ENCODE data around the gene P4HB. TPM values are rescaled to one million over a fixed set of nuclear protein-coding genes. Genes with fewer than 3 reads are reported as not detected.

P4HB gene
- total RNA-seq, 4 donors from 2014 or later, result 366 to 725 (median 608) TPM

DNA sequence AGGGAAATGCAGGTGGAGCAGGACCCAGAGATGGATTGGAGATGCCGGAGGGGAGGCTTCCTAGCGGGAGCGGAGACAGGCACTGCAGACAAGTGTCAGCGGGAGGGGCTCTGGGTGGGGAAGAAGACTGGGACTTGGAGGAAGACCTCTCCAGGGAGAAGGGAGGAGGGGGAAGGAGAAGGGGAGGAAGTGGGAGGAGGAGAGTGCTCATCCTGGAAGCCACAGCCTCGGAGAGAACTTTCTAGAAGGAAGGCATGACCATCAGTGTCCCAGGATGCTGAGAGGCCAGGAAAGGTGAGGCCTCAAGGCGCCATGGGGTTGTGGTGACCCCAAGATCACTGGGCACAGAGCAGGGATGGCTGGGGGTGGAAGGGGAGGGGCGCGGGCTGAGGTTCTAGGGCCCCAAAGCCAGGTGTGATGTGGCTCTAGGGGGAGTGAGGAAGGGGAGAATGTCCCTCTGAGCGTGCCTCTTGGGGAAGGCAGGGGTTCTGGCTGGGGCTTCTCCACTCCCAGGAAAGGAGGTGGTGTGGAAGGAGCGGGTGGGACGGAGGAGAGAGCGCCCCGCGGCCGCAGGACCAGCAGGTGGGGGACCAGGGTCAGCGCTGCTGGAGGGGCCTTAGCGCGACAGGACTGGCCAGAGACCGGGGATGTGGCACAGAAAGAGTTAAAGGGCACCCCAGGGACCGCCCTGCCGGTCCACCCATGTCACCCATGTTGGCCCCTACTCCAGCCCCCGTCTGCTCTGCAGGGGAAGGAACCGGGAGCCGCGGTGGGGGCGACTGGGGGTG lies 57.3 kb downstream of the P4HB start:
- no peak for DNase-seq (ENCODE audit: low spot score)
- TF ChIP-seq CTCF (IDR thresholded peaks at IDR 0.05), result no peak
- no peak for ATAC-seq (ENCODE audit: low FRiP score)

DNA sequence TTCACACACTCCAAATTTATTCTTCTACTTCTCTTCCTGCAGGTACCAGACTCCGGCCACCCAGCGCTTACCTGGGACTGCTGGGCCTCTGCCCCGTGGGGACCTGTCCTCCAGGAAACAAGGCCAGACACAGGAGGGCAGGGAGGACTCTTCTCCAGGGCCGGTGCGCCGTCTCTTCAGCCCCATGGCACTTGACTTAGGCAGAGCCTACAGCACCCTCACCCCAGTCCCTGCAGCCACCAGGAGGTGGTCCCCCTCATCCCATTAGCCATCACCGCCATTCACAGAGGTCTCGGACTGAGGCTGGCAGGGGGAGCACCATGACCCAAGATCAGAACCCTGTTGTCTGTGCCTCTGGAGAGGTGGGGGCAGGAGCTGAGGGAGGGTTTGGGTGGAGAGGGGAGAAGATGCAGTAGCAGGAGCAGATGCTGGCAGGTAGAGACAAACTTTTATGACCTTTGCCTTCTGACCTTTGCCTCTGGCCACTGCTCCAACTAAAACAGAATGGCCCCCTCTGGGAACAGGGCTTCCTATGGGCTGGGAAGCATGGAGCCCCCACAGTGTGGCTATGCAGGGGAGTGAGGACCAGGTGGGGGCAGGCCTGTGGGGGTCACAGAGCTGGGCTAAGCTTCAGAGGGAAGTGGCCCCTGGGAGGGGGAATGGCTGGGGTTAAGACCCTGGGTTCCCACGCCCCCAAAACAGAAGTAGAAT lies 58.1 kb downstream of the P4HB start:
- no peak for TF ChIP-seq CTCF (IDR thresholded peaks at IDR 0.05)

DNA sequence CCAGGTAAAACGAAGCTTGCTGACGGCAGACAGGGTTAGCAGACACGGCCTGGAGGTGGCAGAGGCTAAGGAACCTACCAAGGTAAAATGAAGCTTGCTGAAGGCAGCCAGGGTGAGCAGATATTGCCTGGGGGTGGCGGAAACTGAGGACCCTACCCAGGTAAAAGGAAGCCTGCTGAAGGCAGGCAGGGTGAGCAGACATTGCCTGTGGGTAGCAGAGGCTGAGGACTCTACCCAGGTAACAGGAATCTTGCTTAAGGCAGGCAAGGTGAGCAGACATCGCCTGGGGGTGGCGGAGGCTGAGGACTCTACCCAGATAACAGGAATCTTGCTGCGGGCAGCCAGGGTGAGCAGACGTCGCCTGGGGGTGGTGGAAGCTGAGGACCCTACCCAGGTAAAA lies 59.0 kb downstream of the P4HB start:
- ATAC-seq (ENCODE audit: low FRiP score), result no peak

More for the DNA sequence above, 58.1 kb downstream of the P4HB start:
- DNase-seq (ENCODE audit: low spot score) (no peak), ATAC-seq (ENCODE audit: low FRiP score) (no peak)

DNA sequence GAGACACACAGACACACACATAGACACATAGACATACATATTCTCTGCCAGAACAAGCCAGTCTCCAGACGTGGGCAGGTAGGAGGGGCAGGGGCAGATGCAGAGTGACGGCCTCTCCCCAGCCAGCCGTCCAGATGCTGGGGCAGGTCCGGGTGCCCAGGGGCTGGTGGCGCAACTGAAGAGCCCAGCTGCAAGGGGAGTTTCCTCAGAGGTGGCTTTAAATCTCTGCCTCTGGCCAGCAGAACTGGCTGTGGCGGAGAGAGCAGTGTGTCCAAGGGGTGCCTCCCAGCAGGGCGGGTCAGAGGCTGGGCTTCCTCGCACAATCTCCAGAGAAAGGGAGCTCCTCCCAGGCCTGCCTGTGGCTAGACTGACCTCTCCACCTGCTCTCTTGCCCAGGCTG lies 65.8 kb downstream of the P4HB start:
- no peak for TF ChIP-seq CTCF (IDR thresholded peaks at IDR 0.05)
- DNase-seq (ENCODE audit: low spot score), result no peak
- peak; percentile 41 for ATAC-seq (ENCODE audit: low FRiP score)

More for the DNA sequence above, 59.0 kb downstream of the P4HB start:
- no peak for TF ChIP-seq CTCF (IDR thresholded peaks at IDR 0.05)
- DNase-seq (ENCODE audit: low spot score), result no peak

DNA sequence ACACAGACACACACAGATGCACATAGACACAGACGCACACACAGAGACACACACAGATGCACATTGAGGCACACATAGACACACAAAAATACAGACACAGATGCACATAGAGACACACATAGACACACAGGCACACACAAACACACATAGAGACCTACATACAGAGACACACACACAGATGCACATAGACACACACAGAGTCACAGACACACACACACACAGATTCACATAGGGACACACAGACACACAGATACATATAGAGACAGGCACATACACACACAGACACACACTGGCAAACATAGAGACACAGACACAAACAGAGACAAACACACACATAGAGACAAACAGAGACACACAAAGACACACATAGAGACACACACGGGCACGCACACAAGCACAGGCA lies 66.3 kb downstream of the P4HB start:
- ATAC-seq (ENCODE audit: low FRiP score), result no peak
- DNase-seq (ENCODE audit: low spot score), result no peak
- no peak for TF ChIP-seq CTCF (IDR thresholded peaks at IDR 0.05)

Other genes starting within 250 kb of the P4HB start
- 10 to 100 TPM; 58.9 to 87.7 (median 70.8) TPM for gene NPLOC4, start 223.4 kb downstream of the P4HB start, total RNA-seq
- gene TSPAN10, start 223.3 kb downstream of the P4HB start, total RNA-seq, result 1 to 10 TPM in 1 of 4 donors, under 1 TPM in 2, not detected in 1; 0.47 to 1.0 (median 0.48) TPM
- gene PDE6G, start 204.0 kb downstream of the P4HB start, total RNA-seq, result 1 to 10 TPM in 1 of 4 donors, not detected in 3; 2.9 TPM
- gene OXLD1, start 193.9 kb downstream of the P4HB start, total RNA-seq, result 10 to 100 TPM; 18.4 to 26.5 (median 21.6) TPM
- 10 to 100 TPM in 1 of 4 donors, 1 to 10 TPM in 3; 6.8 to 15.6 (median 9.4) TPM for gene CCDC137, start 193.8 kb downstream of the P4HB start, total RNA-seq
- gene ARL16, start 176.7 kb downstream of the P4HB start, total RNA-seq, result 10 to 100 TPM; 18.8 to 28.8 (median 26.9) TPM
- 100 to 1,000 TPM in 1 of 4 donors, 10 to 100 TPM in 3; 54.0 to 117 (median 66.9) TPM for gene HGS, start 176.5 kb downstream of the P4HB start, total RNA-seq
- gene MRPL12, start 157.2 kb downstream of the P4HB start, total RNA-seq, result 10 to 100 TPM; 31.4 to 55.8 (median 49.2) TPM
- 10 to 100 TPM; 11.4 to 22.4 (median 14.0) TPM for gene SLC25A10, start 148.3 kb downstream of the P4HB start, total RNA-seq
- gene GCGR, start 56.4 kb downstream of the P4HB start, total RNA-seq, result not detected
- gene MCRIP1, start 27.2 kb downstream of the P4HB start, total RNA-seq, result 10 to 100 TPM; 49.6 to 78.5 (median 57.2) TPM
- gene PPP1R27, start 25.5 kb downstream of the P4HB start, total RNA-seq, result under 1 TPM in 1 of 4 donors, not detected in 3; 0.65 TPM
- 100 to 1,000 TPM; 125 to 250 (median 161) TPM for gene ARHGDIA, start 10.8 kb upstream of the P4HB start, total RNA-seq
- 10 to 100 TPM; 31.5 to 80.7 (median 41.6) TPM for gene ALYREF, start 31.1 kb upstream of the P4HB start, total RNA-seq
- gene ANAPC11, start 31.2 kb upstream of the P4HB start, total RNA-seq, result 100 to 1,000 TPM in 3 of 4 donors, 10 to 100 TPM in 1; 82.3 to 152 (median 114) TPM
- gene NPB, start 41.7 kb upstream of the P4HB start, total RNA-seq, result 1 to 10 TPM in 1 of 4 donors, not detected in 3; 1.4 TPM
- gene PCYT2, start 50.9 kb upstream of the P4HB start, total RNA-seq, result 10 to 100 TPM; 36.5 to 64.7 (median 45.5) TPM
- 10 to 100 TPM; 15.4 to 25.7 (median 20.2) TPM for gene SIRT7, start 57.6 kb upstream of the P4HB start, total RNA-seq
- gene MAFG, start 67.2 kb upstream of the P4HB start, total RNA-seq, result 10 to 100 TPM; 22.2 to 31.5 (median 25.6) TPM
- gene PYCR1, start 76.8 kb upstream of the P4HB start, total RNA-seq, result 10 to 100 TPM in 2 of 4 donors, 1 to 10 TPM in 2; 4.8 to 13.9 (median 10.8) TPM
- gene MYADML2, start 86.7 kb upstream of the P4HB start, total RNA-seq, result not detected
- gene NOTUM, start 100.7 kb upstream of the P4HB start, total RNA-seq, result not detected
- gene ASPSCR1, start 117.1 kb upstream of the P4HB start, total RNA-seq, result 10 to 100 TPM; 12.6 to 24.3 (median 15.1) TPM
- gene CENPX, start 162.3 kb upstream of the P4HB start, total RNA-seq, result 10 to 100 TPM; 41.1 to 77.2 (median 59.8) TPM
- 10 to 100 TPM in 1 of 4 donors, 1 to 10 TPM in 3; 4.7 to 12.3 (median 5.6) TPM for gene LRRC45, start 162.8 kb upstream of the P4HB start, total RNA-seq
- 10 to 100 TPM in 3 of 4 donors, 1 to 10 TPM in 1; 7.9 to 25.1 (median 12.0) TPM for gene RAC3, start 171.1 kb upstream of the P4HB start, total RNA-seq
- 100 to 1,000 TPM; 190 to 327 (median 225) TPM for gene DCXR, start 177.2 kb upstream of the P4HB start, total RNA-seq
- 10 to 100 TPM; 20.2 to 51.3 (median 32.0) TPM for gene RFNG, start 191.3 kb upstream of the P4HB start, total RNA-seq
- 10 to 100 TPM; 67.3 to 86.8 (median 81.4) TPM for gene GPS1, start 191.4 kb upstream of the P4HB start, total RNA-seq
- gene DUS1L, start 205.3 kb upstream of the P4HB start, total RNA-seq, result 10 to 100 TPM; 58.1 to 90.3 (median 85.7) TPM
- gene FASN, start 237.7 kb upstream of the P4HB start, total RNA-seq, result 1,000 to 10,000 TPM in 1 of 4 donors, 100 to 1,000 TPM in 3; 313 to 1,522 (median 467) TPM